ENCODE results near the gene DAD1. TPM values are rescaled to one million over a fixed set of nuclear protein-coding genes. Genes with fewer than 3 reads are reported as not detected.

The DAD1 gene
- total RNA-seq, 2 donors from 2014 or later: 176 to 193 TPM

GRCh38 chr14:22579236-22579635 lies 9.8 kb downstream of the DAD1 start:
- H3K36me3 ChIP-seq (ENCODE audit: control insufficient read depth, insufficient read depth, low read length): peaks cover 54% of the 10 kb centered on the region
- TF ChIP-seq, protein P1, sequence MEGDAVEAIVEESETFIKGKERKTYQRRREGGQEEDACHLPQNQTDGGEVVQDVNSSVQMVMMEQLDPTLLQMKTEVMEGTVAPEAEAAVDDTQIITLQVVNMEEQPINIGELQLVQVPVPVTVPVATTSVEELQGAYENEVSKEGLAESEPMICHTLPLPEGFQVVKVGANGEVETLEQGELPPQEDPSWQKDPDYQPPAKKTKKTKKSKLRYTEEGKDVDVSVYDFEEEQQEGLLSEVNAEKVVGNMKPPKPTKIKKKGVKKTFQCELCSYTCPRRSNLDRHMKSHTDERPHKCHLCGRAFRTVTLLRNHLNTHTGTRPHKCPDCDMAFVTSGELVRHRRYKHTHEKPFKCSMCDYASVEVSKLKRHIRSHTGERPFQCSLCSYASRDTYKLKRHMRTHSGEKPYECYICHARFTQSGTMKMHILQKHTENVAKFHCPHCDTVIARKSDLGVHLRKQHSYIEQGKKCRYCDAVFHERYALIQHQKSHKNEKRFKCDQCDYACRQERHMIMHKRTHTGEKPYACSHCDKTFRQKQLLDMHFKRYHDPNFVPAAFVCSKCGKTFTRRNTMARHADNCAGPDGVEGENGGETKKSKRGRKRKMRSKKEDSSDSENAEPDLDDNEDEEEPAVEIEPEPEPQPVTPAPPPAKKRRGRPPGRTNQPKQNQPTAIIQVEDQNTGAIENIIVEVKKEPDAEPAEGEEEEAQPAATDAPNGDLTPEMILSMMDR (conservative IDR thresholded peaks at IDR 0.05): no peak
- no peaks in the 10 kb centered on the region for H3K9me3 Mint-ChIP-seq
- H3K9ac ChIP-seq (ENCODE audit: extremely low read depth, low read length, poor library complexity, severe bottlenecking): no peak overlapping the region
- 96% methylated on average over 2 of the region's 2 CpGs; no CpG with 5 or more reads in 1 of the 2 experiments for WGBS, 2 experiments (ENCODE audit: insufficient coverage in 1 of 2, insufficient read length in 1 of 2)
- H3K27me3 ChIP-seq (ENCODE audit: control insufficient read depth, insufficient read depth, low read length, poor library complexity, severe bottlenecking): no peaks in the 10 kb centered on the region
- peaks cover 47% of the 10 kb centered on the region for H3K36me3 Mint-ChIP-seq (ENCODE audit: low read depth)
- H3K4me1 ChIP-seq (ENCODE audit: control insufficient read depth, insufficient read depth, low read length): peaks cover 3% of the 10 kb centered on the region
- H3K4me3 ChIP-seq (ENCODE audit: low read length): no peak overlapping the region
- H3K4me1 Mint-ChIP-seq: peaks cover 19% of the 10 kb centered on the region
- H3K4me3 Mint-ChIP-seq: no peak overlapping the region
- DNase-seq: no peak
- H3K27me3 Mint-ChIP-seq (ENCODE audit: insufficient read depth): no peaks in the 10 kb centered on the region
- H3K9me3 ChIP-seq (ENCODE audit: control insufficient read depth, low read length): no peaks in the 10 kb centered on the region
- peak overlapping the region; percentile 31 for H3K27ac Mint-ChIP-seq
- H3K27ac ChIP-seq (ENCODE audit: low read depth, low read length): peak overlapping the region; percentile 19

DNA sequence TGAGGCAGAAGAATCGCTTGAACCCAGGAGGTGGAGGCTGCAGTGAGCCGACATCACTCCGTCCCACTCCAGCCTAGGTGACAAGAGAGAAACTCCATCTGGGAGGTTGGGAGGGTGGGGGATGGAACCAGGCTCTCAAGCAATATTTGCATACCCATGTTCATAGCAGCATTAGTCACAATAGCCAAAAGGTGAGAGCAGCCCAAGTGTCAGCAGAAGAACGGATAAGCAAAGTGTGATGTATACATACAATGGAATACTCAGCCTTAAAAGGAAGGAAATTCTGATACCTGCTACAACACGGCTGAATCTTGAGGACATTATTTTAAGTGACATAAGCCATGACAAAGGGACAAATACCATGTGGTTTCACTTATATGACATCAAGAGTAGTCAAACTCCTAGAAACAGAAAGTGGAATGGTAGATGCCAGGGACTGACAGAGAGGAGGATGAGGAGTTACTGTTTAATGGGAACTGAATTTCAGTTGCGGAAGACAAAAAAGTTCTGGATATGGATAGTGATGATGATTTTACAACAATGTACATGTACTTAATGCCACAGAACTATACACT lies 11.6 kb downstream of the DAD1 start:
- Mint-ChIP-seq H3K4me3 (no peak overlapping the region), H3K27me3 (ENCODE audit: insufficient read depth) (no peaks in the 10 kb centered on the region), H3K9me3 (no peaks in the 10 kb centered on the region), H3K36me3 (ENCODE audit: low read depth) (peaks cover 56% of the 10 kb centered on the region), H3K4me1 (peaks cover 19% of the 10 kb centered on the region), H3K27ac (no peak overlapping the region)
- no peak for DNase-seq
- peaks cover 58% of the 10 kb centered on the region for H3K36me3 ChIP-seq (ENCODE audit: control insufficient read depth, insufficient read depth, low read length)
- H3K27ac ChIP-seq (ENCODE audit: low read depth, low read length): no peak overlapping the region
- TF ChIP-seq, protein P1 (conservative IDR thresholded peaks at IDR 0.05): no peak
- H3K27me3 ChIP-seq (ENCODE audit: control insufficient read depth, insufficient read depth, low read length, poor library complexity, severe bottlenecking): no peaks in the 10 kb centered on the region
- no peaks in the 10 kb centered on the region for H3K9me3 ChIP-seq (ENCODE audit: control insufficient read depth, low read length)
- H3K4me3 ChIP-seq (ENCODE audit: low read length): no peak overlapping the region
- H3K9ac ChIP-seq (ENCODE audit: extremely low read depth, low read length, poor library complexity, severe bottlenecking): no peak overlapping the region
- WGBS, 2 experiments (ENCODE audit: insufficient coverage in 1 of 2, insufficient read length in 1 of 2): 58 to 83% methylated on average over 3 to 6 of the region's 6 CpGs
- peaks cover 3% of the 10 kb centered on the region for H3K4me1 ChIP-seq (ENCODE audit: control insufficient read depth, insufficient read depth, low read length)

- Mint-ChIP-seq H3K4me1 (peaks cover 16% of the 10 kb centered on the region), H3K4me3 (no peak overlapping the region), H3K36me3 (ENCODE audit: low read depth) (peaks cover 66% of the 10 kb centered on the region), H3K27ac (no peak overlapping the region), H3K9me3 (no peaks in the 10 kb centered on the region), H3K27me3 (ENCODE audit: insufficient read depth) (no peaks in the 10 kb centered on the region)
- H3K9me3 ChIP-seq (ENCODE audit: control insufficient read depth, low read length): no peaks in the 10 kb centered on the region
- 99 to 100% methylated on average over 3 of the region's 3 CpGs for WGBS, 2 experiments (ENCODE audit: insufficient coverage in 1 of 2, insufficient read length in 1 of 2)
- H3K9ac ChIP-seq (ENCODE audit: extremely low read depth, low read length, poor library complexity, severe bottlenecking): no peak overlapping the region
- H3K4me3 ChIP-seq (ENCODE audit: low read length): no peak overlapping the region
- DNase-seq: no peak
- H3K27me3 ChIP-seq (ENCODE audit: control insufficient read depth, insufficient read depth, low read length, poor library complexity, severe bottlenecking): no peaks in the 10 kb centered on the region
- TF ChIP-seq, protein P1 (conservative IDR thresholded peaks at IDR 0.05): no peak
- peaks cover 82% of the 10 kb centered on the region for H3K36me3 ChIP-seq (ENCODE audit: control insufficient read depth, insufficient read depth, low read length)
- no peak overlapping the region for H3K27ac ChIP-seq (ENCODE audit: low read depth, low read length)
- no peaks in the 10 kb centered on the region for H3K4me1 ChIP-seq (ENCODE audit: control insufficient read depth, insufficient read depth, low read length)
These were observed 15.2 kb downstream of the DAD1 start for GRCh38 chr14:22573804-22574203.

Measured in endodermal cell (in vitro differentiated cells).